HEK293 (cell line): ENCODE measurements around the gene CKM.

Source experiments
- BCL11A ChIP-seq: fragments of 450-650 bp; formaldehyde crosslinking; IDR thresholded peaks from 2 replicates; pipeline ENCODE4 v1.5.1; 2016; ENCODE audit warnings: low read depth, missing biosample characterization, missing genetic modification characterization
- CTCF ChIP-seq: fragments of 450-650 bp; formaldehyde crosslinking; IDR thresholded peaks from 2 replicates; pipeline ENCODE4 v1.5.1; 2016; ENCODE audit warnings: missing biosample characterization, missing genetic modification characterization
- ELK4 ChIP-seq: IDR thresholded peaks from 2 replicates; pipeline ENCODE4 v1.6.1; 2011; ENCODE audit warnings: mild to moderate bottlenecking, low read depth, low read length, borderline replicate concordance
- GLI4 ChIP-seq: fragments of 450-650 bp; formaldehyde crosslinking; IDR thresholded peaks from 2 replicates; pipeline ENCODE4 v1.5.1; 2016; ENCODE audit warnings: missing biosample characterization, missing genetic modification characterization
- TCF7L2 ChIP-seq: IDR thresholded peaks from 2 replicates; pipeline ENCODE4 v1.6.1; 2011; ENCODE audit warnings: low read depth, mild to moderate bottlenecking, inconsistent platforms, low read length, moderate library complexity, borderline replicate concordance
- ZBTB10 ChIP-seq: fragments of 450-650 bp; formaldehyde crosslinking; IDR thresholded peaks from 2 replicates; pipeline ENCODE4 v1.5.1; 2016; ENCODE audit warnings: missing biosample characterization, missing genetic modification characterization
- ZBTB26 ChIP-seq: fragments of 450-650 bp; formaldehyde crosslinking; optimal IDR thresholded peaks from 2 replicates; pipeline ENCODE3; 2016; ENCODE audit warnings: missing biosample characterization, mild to moderate bottlenecking, missing genetic modification characterization
- ZFP37 ChIP-seq: fragments of 450-650 bp; formaldehyde crosslinking; IDR thresholded peaks from 2 replicates; pipeline ENCODE4 v1.5.1; 2016; ENCODE audit warnings: missing biosample characterization, missing genetic modification characterization
- ZNF132 ChIP-seq: fragments of 450-650 bp; formaldehyde crosslinking; IDR thresholded peaks from 2 replicates; pipeline ENCODE4 v1.5.1; 2017; ENCODE audit warnings: missing biosample characterization, missing genetic modification characterization, borderline replicate concordance
- ZNF140 ChIP-seq: fragments of 450-650 bp; formaldehyde crosslinking; IDR thresholded peaks from 2 replicates; pipeline ENCODE4 v1.5.1; 2016; ENCODE audit warnings: missing biosample characterization, missing genetic modification characterization
- ZNF146 ChIP-seq: fragments of 450-650 bp; formaldehyde crosslinking; IDR thresholded peaks from 2 replicates; pipeline ENCODE4 v1.5.1; 2016; ENCODE audit warnings: missing biosample characterization, missing genetic modification characterization
- ZNF184 ChIP-seq: fragments of 450-650 bp; IDR thresholded peaks from 2 replicates; pipeline ENCODE4 v1.5.1; 2018; ENCODE audit warnings: missing biosample characterization, mild to moderate bottlenecking, missing genetic modification characterization
- ZNF473 ChIP-seq: fragments of 450-650 bp; formaldehyde crosslinking; IDR thresholded peaks from 2 replicates; pipeline ENCODE4 v1.5.1; 2017; ENCODE audit warnings: missing biosample characterization, missing genetic modification characterization

GRCh38 chr19:45361608-45362007 lies 38.9 kb upstream of the CKM start:
- TF ChIP-seq CTCF (tag by site-specific recombination) (no peak), ZBTB26 (no peak), GLI4 (tag by site-specific recombination) (no peak), ZBTB10 (tag by site-specific recombination) (no peak), ZNF146 (tag by site-specific recombination) (no peak), ZFP37 (tag by site-specific recombination) (no peak), ZNF132 (tag by site-specific recombination) (no peak), BCL11A (no peak), ELK4 (no peak), ZNF473 (tag by site-specific recombination) (no peak), ZNF184 (tag by site-specific recombination) (no peak), ZNF140 (tag by site-specific recombination) (no peak), TCF7L2 (no peak)
